Activated CD4-positive, alpha-beta T cell treated with anti-CD3 and anti-CD28 coated beads, Interleukin-2, Interleukin-4, amounts not matched to agents 100 ng/mL and 50 ng/mL, durations not matched to agents 16 hours and 8 hours (primary cell): ENCODE results near the gene GPR183.
A peak's percentile ranks its signal among the peaks of the same experiment; 100 is the strongest.

ENCODE experiments used
- DNase-seq: peaks from one replicate; pipeline ENCODE4 v3.0.0-alpha.2; 2020; ENCODE audit warnings: low spot score

Gene GPR183

GRCh38 chr13:99311748-99312492, 4.7 kb upstream of the GPR183 start:
- DNase-seq: no peak

GRCh38 chr13:99311137-99311536, 3.9 kb upstream of the GPR183 start:
- DNase-seq: peak; percentile 56

GRCh38 chr13:99310382-99311031, 3.3 kb upstream of the GPR183 start:
- DNase-seq: peak; percentile 60

- no peak for DNase-seq
Measured at GRCh38 chr13:99308471-99309087, 1.4 kb upstream of the GPR183 start.

GRCh38 chr13:99307648-99308339, 595 bp upstream of the GPR183 start:
- DNase-seq: peak; percentile 91

- DNase-seq: no peak
Measured at GRCh38 chr13:99305566-99305965, 1.6 kb downstream of the GPR183 start.

GRCh38 chr13:99305158-99305557, 2.0 kb downstream of the GPR183 start:
- DNase-seq: no peak

GRCh38 chr13:99304541-99304940, 2.7 kb downstream of the GPR183 start:
- no peak for DNase-seq

- peak; percentile 71 for DNase-seq
Measured at GRCh38 chr13:99303863-99304521, 3.2 kb downstream of the GPR183 start.

GRCh38 chr13:99302637-99303505, 4.3 kb downstream of the GPR183 start:
- no peak for DNase-seq

- DNase-seq: no peak
Measured at GRCh38 chr13:99301913-99302636, 5.1 kb downstream of the GPR183 start.

- no peak for DNase-seq
Measured at GRCh38 chr13:99301056-99301838, 6.0 kb downstream of the GPR183 start.

- DNase-seq: no peak
Measured at GRCh38 chr13:99299920-99300341, 7.3 kb downstream of the GPR183 start.

GRCh38 chr13:99299256-99299919, 7.8 kb downstream of the GPR183 start:
- no peak for DNase-seq

- DNase-seq: peak; percentile 28
Measured at GRCh38 chr13:99298056-99298455, 9.1 kb downstream of the GPR183 start.

- peak; percentile 40 for DNase-seq
Measured at GRCh38 chr13:99297331-99297730, 9.9 kb downstream of the GPR183 start.

- DNase-seq: peak; percentile 69
Measured at GRCh38 chr13:99296398-99296797, 10.8 kb downstream of the GPR183 start.

- no peak for DNase-seq
Measured at GRCh38 chr13:99295488-99296252, 11.5 kb downstream of the GPR183 start.
